ENCODE data around the gene FAM110C.
"Not testable (repeated sequence)": the region's sequence is repeated elsewhere in the genome, so short reads cannot be mapped to it uniquely, and the experiment has no call there.

FAM110C gene

GRCh38 chr2:40465-40864, 5.8 kb downstream of the FAM110C start:
- DNase-seq, result no peak

DNA sequence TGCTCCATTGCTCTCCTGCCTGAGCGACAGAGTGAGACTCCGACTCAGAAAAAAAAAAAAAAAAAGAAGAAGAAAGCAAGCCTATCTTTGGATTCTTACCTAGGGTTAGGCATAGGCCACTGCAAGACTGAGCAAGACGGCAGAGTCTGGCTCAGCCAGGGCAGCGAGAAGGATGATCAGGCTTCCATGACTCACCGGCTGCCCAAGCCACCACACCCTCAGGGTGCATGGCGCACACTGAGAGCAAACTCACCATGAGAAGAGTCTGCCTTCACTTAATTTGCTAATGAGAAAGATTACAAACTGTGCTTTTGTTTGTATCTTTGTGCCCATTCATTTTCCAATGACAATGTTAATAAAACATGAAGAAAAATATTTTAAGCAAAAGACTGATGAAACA, 8.2 kb downstream of the FAM110C start:
- DNase-seq, result no peak

DNA sequence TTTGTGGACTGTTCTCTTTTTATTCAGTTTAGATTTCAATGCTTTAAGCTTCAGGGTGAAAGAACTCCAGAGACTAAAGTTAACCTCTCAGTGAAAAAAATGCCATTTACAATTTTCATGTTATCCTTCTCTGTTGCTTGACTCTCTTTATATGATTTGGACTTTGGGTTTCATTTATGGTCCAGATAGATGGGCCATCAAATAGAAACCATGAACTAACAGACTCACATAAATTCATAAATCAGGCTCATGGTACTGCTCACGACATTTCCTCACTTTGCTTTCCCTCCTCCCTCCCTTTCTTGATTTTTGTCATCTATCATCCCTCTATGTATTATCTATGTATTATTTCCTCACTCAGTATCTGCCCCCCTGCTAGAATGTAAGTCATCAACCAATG, 10.0 kb downstream of the FAM110C start:
- DNase-seq, result no peak

GRCh38 chr2:35852-36251, 10.5 kb downstream of the FAM110C start:
- DNase-seq, result no peak

DNA sequence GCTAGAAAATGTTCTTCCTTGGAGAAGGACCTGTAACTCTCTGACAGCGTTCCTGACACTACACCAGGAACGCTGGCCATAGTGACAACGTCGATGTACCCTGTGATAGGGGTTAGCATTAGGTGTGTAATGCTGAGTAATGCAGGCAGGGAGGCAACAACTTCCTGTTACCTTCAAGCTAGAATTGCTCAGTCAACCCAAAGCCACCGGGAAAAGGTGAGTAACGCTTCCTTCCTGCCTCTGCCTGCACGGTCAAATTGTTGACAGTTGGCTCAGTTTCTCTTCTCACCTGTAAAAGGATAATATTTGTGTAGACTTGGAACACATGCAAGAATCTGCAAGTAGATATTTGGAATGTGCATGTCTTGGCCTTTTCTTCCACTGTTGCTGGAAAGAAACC, 12.7 kb downstream of the FAM110C start:
- peak; percentile 66 for DNase-seq

DNA sequence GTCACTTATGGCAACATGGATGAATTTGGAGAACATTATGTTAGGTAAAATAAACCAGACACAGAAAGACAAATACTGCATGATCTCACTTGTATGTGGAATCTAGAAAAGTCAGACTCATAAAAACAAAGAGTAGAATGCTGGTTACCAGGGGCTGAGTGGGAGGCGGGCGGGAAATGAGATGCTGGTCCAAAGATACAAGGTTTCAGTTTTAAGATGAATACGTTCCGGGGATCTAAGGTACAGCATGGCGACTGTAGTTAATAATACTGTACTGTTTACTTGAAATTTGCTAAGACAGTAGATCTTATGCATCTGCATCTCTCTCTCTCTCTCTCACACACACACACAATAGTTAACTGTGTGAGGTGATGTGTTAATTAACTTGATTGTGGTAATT, 14.2 kb downstream of the FAM110C start:
- no peak for DNase-seq

GRCh38 chr2:29253-29652, 17.1 kb downstream of the FAM110C start:
- no peak for DNase-seq

DNA sequence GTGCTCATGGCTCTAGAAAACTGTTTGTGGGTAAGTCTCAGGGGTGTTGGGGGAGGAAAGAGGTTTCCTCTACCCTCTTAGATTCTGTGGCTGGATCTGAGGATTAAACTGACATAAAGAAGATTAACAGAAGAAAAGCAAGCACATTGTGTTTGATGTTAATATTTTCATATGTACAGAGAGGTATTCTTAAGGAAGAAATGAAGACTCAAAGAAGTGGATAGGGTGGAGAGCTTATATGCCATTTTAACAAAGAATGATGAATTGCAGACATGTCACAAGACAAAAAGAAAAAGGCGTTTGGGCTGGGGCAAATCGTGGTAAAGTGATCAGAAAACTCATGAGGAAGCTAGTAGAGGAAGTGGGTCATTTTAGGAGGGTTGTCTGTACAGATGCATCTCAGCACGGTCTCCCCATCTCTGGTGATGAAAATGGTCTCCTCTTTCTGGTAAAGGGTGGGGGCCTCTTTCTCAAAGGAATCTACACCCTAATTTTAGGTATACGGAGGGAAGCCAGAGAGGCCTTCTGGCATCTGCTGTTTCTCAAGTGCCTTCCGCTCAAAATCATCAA, 17.8 kb downstream of the FAM110C start:
- no peak for DNase-seq

- no peak for DNase-seq
Measured at GRCh38 chr2:26891-27290, 19.4 kb downstream of the FAM110C start.

- DNase-seq, result no peak
Measured at GRCh38 chr2:25543-25942, 20.8 kb downstream of the FAM110C start.

DNA sequence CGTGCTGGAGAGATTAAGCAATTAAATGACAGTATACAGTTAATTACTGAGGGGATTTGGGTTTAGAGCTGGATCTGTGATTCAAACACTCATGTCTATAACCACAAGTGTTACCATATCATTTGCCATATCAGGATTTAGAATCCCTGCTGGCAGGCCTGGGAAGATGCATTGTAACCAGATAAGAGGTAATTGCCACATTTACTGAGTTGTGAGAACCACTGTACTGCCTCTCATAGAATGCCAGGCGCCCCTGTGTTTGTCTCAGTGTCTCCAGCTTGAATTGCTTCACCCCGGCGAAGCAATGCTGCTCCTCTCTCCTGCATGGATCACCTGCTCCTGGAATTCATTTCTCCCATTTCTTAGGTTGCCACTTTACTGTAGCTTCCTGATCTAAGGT, 21.7 kb downstream of the FAM110C start:
- not testable (repeated sequence) for DNase-seq

DNA sequence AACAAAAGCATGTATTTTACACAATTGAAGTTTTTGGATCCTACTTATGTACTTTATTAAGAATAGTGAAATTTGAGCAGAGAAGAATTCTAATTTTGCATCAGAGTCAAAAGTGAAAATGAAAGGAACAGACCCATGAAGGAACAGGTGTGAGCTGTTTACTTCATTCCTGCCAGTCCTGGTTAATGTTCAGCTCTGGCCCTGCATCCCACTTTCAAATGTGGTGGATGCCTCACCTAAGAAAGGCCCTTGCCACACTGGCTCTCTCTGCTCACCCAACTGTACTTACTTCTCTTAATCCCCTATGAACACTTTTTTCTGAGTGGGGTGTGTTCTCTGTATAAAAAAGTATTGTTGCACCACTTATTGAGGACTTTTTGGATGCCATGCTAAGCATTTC, 22.2 kb downstream of the FAM110C start:
- no peak for DNase-seq

- DNase-seq, result no peak
Measured at GRCh38 chr2:23283-23682, 23.0 kb downstream of the FAM110C start.

GRCh38 chr2:22244-22643, 24.1 kb downstream of the FAM110C start:
- DNase-seq, result not testable (repeated sequence)

- not testable (repeated sequence) for DNase-seq
Measured at GRCh38 chr2:20259-20658, 26.0 kb downstream of the FAM110C start.

GRCh38 chr2:19505-19904, 26.8 kb downstream of the FAM110C start:
- DNase-seq, result no peak

- no peak for DNase-seq
Measured at GRCh38 chr2:18402-19271, 27.7 kb downstream of the FAM110C start.

DNA sequence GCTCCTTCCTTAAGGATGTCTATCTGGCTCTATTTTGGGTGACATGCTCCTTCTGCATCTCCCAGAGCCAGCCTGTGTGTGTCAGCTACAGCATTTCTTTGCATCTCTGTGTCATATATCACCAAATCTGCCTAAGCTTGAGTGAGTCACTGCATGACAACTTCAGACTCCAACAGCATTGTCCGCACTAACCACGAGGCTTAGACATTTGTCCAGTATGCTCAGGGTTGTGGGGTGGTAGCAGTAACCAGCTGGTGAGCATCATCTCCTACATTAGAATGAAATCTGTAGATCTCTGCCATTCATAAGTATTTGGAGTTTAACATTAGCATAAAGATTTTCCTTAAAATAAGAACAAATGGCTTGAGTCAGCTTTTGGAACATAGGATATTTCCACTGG, 30.4 kb downstream of the FAM110C start:
- DNase-seq, result not testable (repeated sequence)

GRCh38 chr2:11248-11941, 34.9 kb downstream of the FAM110C start:
- DNase-seq, result no peak

- DNase-seq, result peak; percentile 22
Measured at GRCh38 chr2:10222-10875, 36.0 kb downstream of the FAM110C start.
